Fibroblast of lung (primary cell): ENCODE measurements around the gene PXN.

Source experiments
- CTCF ChIP-seq, 2 donors: IDR thresholded peaks in 1 of 2; conservative IDR thresholded peaks in 1 of 2; 1 replicate in 1 of 2; 2 replicates in 1 of 2; pipeline ENCODE4 v1.5.1; 2011 to 2012; ENCODE audit warnings: low read length in 2 of 2, control low read depth in 1 of 2, inconsistent platforms in 1 of 2, low read depth in 1 of 2, mild to moderate bottlenecking in 1 of 2
- EZH2 ChIP-seq: IDR thresholded peaks from 2 replicates; pipeline ENCODE4 v1.5.1; 2012; ENCODE audit warnings: low read length, control low read depth, mild to moderate bottlenecking; ENCODE audit errors: missing control alignments

DNA sequence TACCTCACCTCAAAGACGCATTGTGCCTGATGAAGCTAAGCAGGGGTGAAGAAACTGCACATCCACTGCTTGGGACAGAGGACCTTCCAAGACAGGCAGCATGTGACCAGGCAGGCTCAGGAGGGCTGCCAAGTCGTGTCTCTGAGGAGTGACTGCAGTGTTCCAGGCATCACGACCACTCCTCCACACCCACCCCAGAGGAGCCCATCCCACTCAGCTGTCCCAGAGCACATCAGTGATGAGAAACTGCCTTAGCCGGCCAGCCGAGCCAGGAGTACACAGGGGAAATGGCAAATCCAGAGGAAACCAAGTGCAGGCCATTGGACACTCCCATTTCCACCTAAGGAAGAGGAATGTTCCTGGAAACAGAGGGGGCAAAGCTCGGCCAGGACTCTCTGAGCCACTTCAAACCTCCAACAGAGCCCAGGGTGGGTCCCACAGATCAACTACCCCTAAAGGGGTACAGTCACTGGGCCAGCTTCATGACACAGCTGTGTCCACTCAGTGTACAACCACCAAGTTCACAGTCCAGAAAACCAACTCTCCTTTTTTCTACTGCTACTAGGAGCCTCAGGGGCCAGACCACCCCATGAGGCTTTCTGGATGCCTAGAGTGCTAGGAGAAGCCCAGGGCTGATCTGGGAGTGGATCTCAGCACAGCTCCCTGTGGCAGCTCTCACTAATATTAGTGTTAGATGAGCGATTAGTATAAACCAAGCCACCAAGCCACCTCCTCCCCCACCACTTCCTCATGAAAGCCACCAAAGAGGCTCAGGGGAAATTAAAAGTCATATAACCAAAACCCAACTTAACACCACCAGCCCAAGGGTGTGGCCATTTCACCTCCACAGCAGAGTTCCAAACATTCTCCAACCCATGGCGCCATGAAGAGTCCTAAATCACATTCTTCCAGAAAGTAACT, 15.4 kb downstream of the PXN start:
- no peak for TF ChIP-seq CTCF (conservative IDR thresholded peaks at IDR 0.05 in 1 of 2, IDR thresholded peaks at IDR 0.05 in 1 of 2; ENCODE audit: low read depth in 1 of 2, low read length in 2 of 2)
- no peak for TF ChIP-seq EZH2
